Activated CD8-positive, alpha-beta memory T cell treated with anti-CD3 and anti-CD28 coated beads, Interleukin-2, amount 10 ng/mL, durations not matched to agents 7 days and 5 days (primary cell): ENCODE results near the gene HEMGN. TPM values are rescaled to one million over a fixed set of nuclear protein-coding genes. Genes with fewer than 3 reads are reported as not detected.
"Not testable (repeated sequence)": the region's sequence is repeated elsewhere in the genome, so short reads cannot be mapped to it uniquely, and the experiment has no call there.

Source experiments
- ATAC-seq: fragments of 150-1000 bp; cut with Tn5 transposase; one replicate; pipeline ENCODE4 v1.10.0; 2021; ENCODE audit warnings: moderate library complexity
- CTCF ChIA-PET: fragments of 350-600 bp; sonication (Branson Sonifier 250); formaldehyde crosslinking; loops from one replicate; lab custom pipeline; 2021; ENCODE audit warnings: antibody characterized with exemption; lab: Charles Lee
- DNase-seq: peaks from one replicate; pipeline ENCODE4 v3.0.0-alpha.2; 2020
- H3K27ac Mint-ChIP-seq: one replicate; pipeline ENCODE4 v1.8.0; 2021; ENCODE audit warnings: mild to moderate bottlenecking, mixed read lengths
- H3K27me3 Mint-ChIP-seq: one replicate; pipeline ENCODE4 v1.8.0; 2021; ENCODE audit warnings: mixed read lengths
- H3K36me3 Mint-ChIP-seq: one replicate; pipeline ENCODE4 v1.8.0; 2021; ENCODE audit warnings: mild to moderate bottlenecking, mixed read lengths
- H3K4me1 Mint-ChIP-seq: one replicate; pipeline ENCODE4 v1.8.0; 2021; ENCODE audit warnings: mixed read lengths
- H3K4me3 Mint-ChIP-seq: one replicate; pipeline ENCODE4 v1.8.0; 2021; ENCODE audit warnings: mild to moderate bottlenecking, moderate library complexity, mixed read lengths
- H3K9me3 Mint-ChIP-seq: one replicate; pipeline ENCODE4 v1.8.0; 2022; ENCODE audit warnings: low read depth, mixed read lengths
- total RNA-seq, 2 experiments: library from RNA; stranded (reverse); gene quantifications; one replicate each; pipeline ENCODE4 v1.2.3, GENCODE V29; 2021

Gene HEMGN
- total RNA-seq, 2 experiments from 2014 or later, result 0.23 to 0.47 TPM

- ATAC-seq, H3K27ac Mint-ChIP-seq, H3K36me3 Mint-ChIP-seq, H3K4me3 Mint-ChIP-seq, H3K9me3 Mint-ChIP-seq, H3K4me1 Mint-ChIP-seq, H3K27me3 Mint-ChIP-seq, DNase-seq: not testable (repeated sequence)
- CTCF ChIA-PET, result interaction anchor here (1.4 to 3.6 kb wide), 4 partner anchors 22 to 63 kb away, joined by 3 to 26 read pairs (median 4); partner anchors contain the start of genes ANP32B and TRMO
Measured at GRCh38 chr9:97960678-97961328, 22.8 kb upstream of the HEMGN start.

GRCh38 chr9:97959585-97959984 lies 21.6 kb upstream of the HEMGN start:
- peaks cover 5% of the 10 kb centered on the region for H3K27me3 Mint-ChIP-seq
- no peak for ATAC-seq
- no peak overlapping the region for H3K4me3 Mint-ChIP-seq
- no peak for DNase-seq
- H3K4me1 Mint-ChIP-seq, result peaks cover 8% of the 10 kb centered on the region
- H3K9me3 Mint-ChIP-seq, result no peaks in the 10 kb centered on the region
- H3K27ac Mint-ChIP-seq, result no peak overlapping the region
- CTCF ChIA-PET, result interaction anchor here (0.9 to 3.6 kb wide), 9 partner anchors 21 to 113 kb away, joined by 3 to 26 read pairs (median 4); partner anchors contain the start of genes ANP32B and TRMO
- H3K36me3 Mint-ChIP-seq, result no peaks in the 10 kb centered on the region

GRCh38 chr9:97958812-97959511 lies 21.0 kb upstream of the HEMGN start:
- ATAC-seq (peak; percentile 47), DNase-seq (no peak)
- no peak overlapping the region for H3K27ac Mint-ChIP-seq
- H3K4me3 Mint-ChIP-seq, result no peak overlapping the region
- CTCF ChIA-PET, result interaction anchor here (0.9 to 3.6 kb wide), 9 partner anchors 8 to 114 kb away, joined by 3 to 26 read pairs (median 4); partner anchors contain the start of genes ANP32B and TRMO
- peaks cover 2% of the 10 kb centered on the region for H3K27me3 Mint-ChIP-seq
- H3K36me3 Mint-ChIP-seq, result no peaks in the 10 kb centered on the region
- H3K4me1 Mint-ChIP-seq, result peaks cover 6% of the 10 kb centered on the region
- no peaks in the 10 kb centered on the region for H3K9me3 Mint-ChIP-seq

- no peaks in the 10 kb centered on the region for H3K27me3 Mint-ChIP-seq
- H3K4me1 Mint-ChIP-seq, result peaks cover 3% of the 10 kb centered on the region
- CTCF ChIA-PET, result interaction anchor here (0.7 to 5.2 kb wide), 4 partner anchors 16 to 728 kb away, joined by 3 to 41 read pairs (median 7); partner anchors contain the start of genes ANP32B and TRMO
- no peaks in the 10 kb centered on the region for H3K36me3 Mint-ChIP-seq
- DNase-seq (no peak), ATAC-seq (no peak)
- no peaks in the 10 kb centered on the region for H3K9me3 Mint-ChIP-seq
- no peak overlapping the region for H3K27ac Mint-ChIP-seq
- no peak overlapping the region for H3K4me3 Mint-ChIP-seq
Measured at GRCh38 chr9:97956331-97956730, 18.4 kb upstream of the HEMGN start.

GRCh38 chr9:97954550-97954989 lies 16.6 kb upstream of the HEMGN start:
- no peak overlapping the region for H3K4me3 Mint-ChIP-seq
- H3K27ac Mint-ChIP-seq, result no peak overlapping the region
- peak; percentile 96 for ATAC-seq
- H3K27me3 Mint-ChIP-seq, result peaks cover 8% of the 10 kb centered on the region
- no peaks in the 10 kb centered on the region for H3K36me3 Mint-ChIP-seq
- DNase-seq, result peak; percentile 72
- H3K4me1 Mint-ChIP-seq, result peaks cover 7% of the 10 kb centered on the region
- CTCF ChIA-PET, result interaction anchor here (0.8 to 5.2 kb wide), 9 partner anchors 9 to 62 kb away, joined by 3 to 41 read pairs (median 3); partner anchors contain the start of genes ANP32B and TRMO
- no peaks in the 10 kb centered on the region for H3K9me3 Mint-ChIP-seq

GRCh38 chr9:97950873-97951272 lies 12.9 kb upstream of the HEMGN start:
- H3K4me1 Mint-ChIP-seq, H3K36me3 Mint-ChIP-seq, H3K9me3 Mint-ChIP-seq, H3K4me3 Mint-ChIP-seq, H3K27ac Mint-ChIP-seq: not testable (repeated sequence)
- CTCF ChIA-PET, result interaction anchor here (1.0 to 1.4 kb wide), 4 partner anchors 12 to 28 kb away, joined by 3 to 4 read pairs (median 3); partner anchors contain the start of gene TRMO
- DNase-seq (peak; percentile 46), ATAC-seq (peak; percentile 53)
- H3K27me3 Mint-ChIP-seq, result peaks cover 37% of the 10 kb centered on the region

GRCh38 chr9:97947094-97947493 lies 9.1 kb upstream of the HEMGN start:
- H3K27me3 Mint-ChIP-seq, result peaks cover 37% of the 10 kb centered on the region
- not testable (repeated sequence) for H3K9me3 Mint-ChIP-seq, H3K4me3 Mint-ChIP-seq, H3K36me3 Mint-ChIP-seq, H3K27ac Mint-ChIP-seq, H3K4me1 Mint-ChIP-seq, ATAC-seq, DNase-seq
- CTCF ChIA-PET, result interaction anchor here (1.2 to 1.6 kb wide), 2 partner anchors 18 to 88 kb away, joined by 3 to 4 read pairs; no protein-coding TSS in a partner anchor

GRCh38 chr9:97945470-97945869 lies 7.5 kb upstream of the HEMGN start:
- H3K4me1 Mint-ChIP-seq, H3K27ac Mint-ChIP-seq, H3K9me3 Mint-ChIP-seq, H3K4me3 Mint-ChIP-seq, DNase-seq, ATAC-seq, H3K36me3 Mint-ChIP-seq: not testable (repeated sequence)
- CTCF ChIA-PET, result interaction anchor here (1.4 to 1.7 kb wide), 2 partner anchors 9 kb away, joined by 3 to 4 read pairs; no protein-coding TSS in a partner anchor
- peaks cover 37% of the 10 kb centered on the region for H3K27me3 Mint-ChIP-seq

GRCh38 chr9:97944612-97945011 lies 6.6 kb upstream of the HEMGN start:
- Mint-ChIP-seq H3K36me3 (no peaks in the 10 kb centered on the region), H3K27ac (no peak overlapping the region), H3K9me3 (no peaks in the 10 kb centered on the region), H3K4me1 (no peaks in the 10 kb centered on the region), H3K27me3 (peaks cover 30% of the 10 kb centered on the region), H3K4me3 (no peak overlapping the region)
- CTCF ChIA-PET, result interaction anchor here (1.4 to 1.7 kb wide), 2 partner anchors 9 to 10 kb away, joined by 3 to 4 read pairs; no protein-coding TSS in a partner anchor
- no peak for ATAC-seq
- DNase-seq, result no peak

GRCh38 chr9:97943308-97943855 lies 5.4 kb upstream of the HEMGN start:
- CTCF ChIA-PET, result interaction anchor here (1.5 to 1.7 kb wide), 3 partner anchors 19 to 23 kb away, joined by 5 read pairs; no protein-coding TSS in a partner anchor
- H3K27ac Mint-ChIP-seq, result no peak overlapping the region
- ATAC-seq (no peak), DNase-seq (no peak)
- H3K9me3 Mint-ChIP-seq, result no peaks in the 10 kb centered on the region
- H3K4me3 Mint-ChIP-seq, result no peak overlapping the region
- peaks cover 5% of the 10 kb centered on the region for H3K4me1 Mint-ChIP-seq
- H3K36me3 Mint-ChIP-seq, result no peaks in the 10 kb centered on the region
- peaks cover 19% of the 10 kb centered on the region for H3K27me3 Mint-ChIP-seq

GRCh38 chr9:97941323-97941722 lies 3.4 kb upstream of the HEMGN start:
- Mint-ChIP-seq H3K27me3 (peaks cover 4% of the 10 kb centered on the region), H3K36me3 (no peaks in the 10 kb centered on the region), H3K4me3 (no peak overlapping the region), H3K4me1 (peaks cover 14% of the 10 kb centered on the region), H3K9me3 (no peaks in the 10 kb centered on the region), H3K27ac (no peak overlapping the region)
- DNase-seq (no peak), ATAC-seq (no peak)
- CTCF ChIA-PET, result interaction anchor here (0.6 to 1.7 kb wide), 2 partner anchors 19 to 37 kb away, joined by 3 to 5 read pairs; partner anchors contain the start of gene TRMO

- no peak for DNase-seq
- Mint-ChIP-seq H3K27ac (no peak overlapping the region), H3K36me3 (no peaks in the 10 kb centered on the region), H3K4me1 (peaks cover 16% of the 10 kb centered on the region), H3K27me3 (no peaks in the 10 kb centered on the region), H3K9me3 (no peaks in the 10 kb centered on the region), H3K4me3 (no peak overlapping the region)
- no peak for ATAC-seq
- CTCF ChIA-PET, result interaction anchor here (0.7 to 1.2 kb wide), 2 partner anchors 8 to 17 kb away, joined by 3 to 4 read pairs; no protein-coding TSS in a partner anchor
Measured at GRCh38 chr9:97940741-97941140, 2.8 kb upstream of the HEMGN start.

- CTCF ChIA-PET, result interaction anchor here (0.7 to 1.2 kb wide), 2 partner anchors 8 to 16 kb away, joined by 3 to 4 read pairs; no protein-coding TSS in a partner anchor
- ATAC-seq, result no peak
- H3K36me3 Mint-ChIP-seq, result no peaks in the 10 kb centered on the region
- no peak overlapping the region for H3K4me3 Mint-ChIP-seq
- peaks cover 16% of the 10 kb centered on the region for H3K4me1 Mint-ChIP-seq
- DNase-seq, result no peak
- H3K27ac Mint-ChIP-seq, result no peak overlapping the region
- H3K27me3 Mint-ChIP-seq, result no peaks in the 10 kb centered on the region
- no peaks in the 10 kb centered on the region for H3K9me3 Mint-ChIP-seq
Measured at GRCh38 chr9:97940233-97940632, 2.3 kb upstream of the HEMGN start.
